Tibial artery (tissue), 4 donors: Measurements from ENCODE around the gene NEK4.
A peak's percentile ranks its signal among the peaks of the same experiment; 100 is the strongest.

ENCODE experiments used
- DNase-seq, 2 donors: peaks; one replicate each; pipeline ENCODE4 v3.0.0-alpha.2; 2019
- H3K27ac ChIP-seq, 2 donors: fragments of 200-600 bp; sonication (generic) in 1 of 2; 1 replicate in 1 of 2; 2 replicates in 1 of 2; pipeline ENCODE4 v1.5.1; 2018 to 2019; ENCODE audit warnings: mild to moderate bottlenecking in 1 of 2
- H3K27me3 ChIP-seq, 2 donors: fragments of 200-600 bp; sonication (generic) in 1 of 2; one replicate each; pipeline versions ENCODE4 v1.5.1 to v1.6.0; 2016 to 2019
- H3K36me3 ChIP-seq, 3 donors: fragments of 200-600 bp; sonication (generic) in 2 of 3; one replicate each; pipeline ENCODE4 v1.5.1; 2016 to 2019; ENCODE audit warnings: mild to moderate bottlenecking in 2 of 3
- H3K4me1 ChIP-seq, 4 donors: fragments of 200-600 bp; sonication (generic) in 2 of 4; 1 replicate in 3 of 4; 2 replicates in 1 of 4; pipeline ENCODE4 v1.5.1; 2016 to 2019
- H3K4me3 ChIP-seq, 2 donors: fragments of 200-600 bp; sonication (generic) in 1 of 2; 1 replicate in 1 of 2; 2 replicates in 1 of 2; pipeline ENCODE4 v1.5.1; 2018 to 2019; ENCODE audit warnings: mild to moderate bottlenecking in 2 of 2
- H3K9me3 ChIP-seq, 3 donors: fragments of 200-600 bp; sonication (generic) in 1 of 3; one replicate each; pipeline ENCODE4 v1.5.1; 2016 to 2019
- CTCF ChIP-seq, 2 experiments: fragments of 200-600 bp in 1 of 2; fragments of 450-650 bp in 1 of 2; IDR thresholded peaks; one replicate each; pipeline ENCODE4 v1.5.1; 2017 to 2019; ENCODE audit warnings: antibody characterized with exemption in 2 of 2, mild to moderate bottlenecking in 1 of 2, moderate library complexity in 1 of 2
- intact Hi-C: fragments of 100-400 bp; cut with DNase I; formaldehyde crosslinking; loops from one replicate; pipeline ENCODE4 v1.15.0; 2023; ENCODE audit warnings: low total_unique reads

Gene NEK4

GRCh38 chr3:52670621-52671521, 99.9 kb downstream of the NEK4 start:
- H3K9me3 ChIP-seq = no peaks in the 10 kb centered on the region
- TF ChIP-seq CTCF (IDR thresholded peaks at IDR 0.05) = no peak
- DNase-seq = peak in 1 of 2 donors; percentile 36
- intact Hi-C loops = no loop called here
- H3K36me3 ChIP-seq = peaks cover 6 to 63% (median 22%) of the 10 kb centered on the region in 3 donors
- peak overlapping the region; percentile 43 to 50 for H3K27ac ChIP-seq
- no peak overlapping the region for H3K4me3 ChIP-seq
- H3K27me3 ChIP-seq = no peaks in the 10 kb centered on the region
- peaks cover 0 to 21% (median 12%) of the 10 kb centered on the region in 4 donors for H3K4me1 ChIP-seq

GRCh38 chr3:52663098-52663497, 107.6 kb downstream of the NEK4 start:
- Histone ChIP-seq H3K27me3 (no peaks in the 10 kb centered on the region), H3K9me3 (no peaks in the 10 kb centered on the region), H3K4me3 (no peak overlapping the region), H3K36me3 (peaks cover 52 to 67% (median 66%) of the 10 kb centered on the region in 3 donors), H3K27ac (no peak overlapping the region), H3K4me1 (no peaks in the 10 kb centered on the region)
- DNase-seq = no peak
- intact Hi-C loops = no loop called here
- TF ChIP-seq CTCF (IDR thresholded peaks at IDR 0.05) = no peak

- H3K27ac ChIP-seq = no peak overlapping the region
- no peaks in the 10 kb centered on the region for H3K27me3 ChIP-seq
- H3K4me1 ChIP-seq = no peaks in the 10 kb centered on the region
- no peak for TF ChIP-seq CTCF (IDR thresholded peaks at IDR 0.05)
- no peaks in the 10 kb centered on the region for H3K9me3 ChIP-seq
- intact Hi-C loops = no loop called here
- peaks cover 76 to 80% (median 80%) of the 10 kb centered on the region in 3 donors for H3K36me3 ChIP-seq
- H3K4me3 ChIP-seq = no peak overlapping the region
- DNase-seq = no peak
Measured at GRCh38 chr3:52660046-52660445, 110.7 kb downstream of the NEK4 start.
